AG08396 (cell line): Measurements from ENCODE around the gene IL18R1.

Experiments
- DNase-seq: peaks from one replicate; pipeline ENCODE4 v3.0.0; 2012; ENCODE audit warnings: low spot score, mixed read lengths

The IL18R1 gene

GRCh38 chr2:102434655-102435381, 79.2 kb downstream of the IL18R1 start:
- no peak for DNase-seq

GRCh38 chr2:102435741-102436140, 80.1 kb downstream of the IL18R1 start:
- no peak for DNase-seq

- DNase-seq = no peak
These were observed 80.7 kb downstream of the IL18R1 start for GRCh38 chr2:102436323-102436722.

- DNase-seq = no peak
These were observed 81.5 kb downstream of the IL18R1 start for GRCh38 chr2:102437122-102437521.

GRCh38 chr2:102438111-102438510, 82.5 kb downstream of the IL18R1 start:
- no peak for DNase-seq

- DNase-seq = no peak
These were observed 83.0 kb downstream of the IL18R1 start for GRCh38 chr2:102438578-102438977.

DNA sequence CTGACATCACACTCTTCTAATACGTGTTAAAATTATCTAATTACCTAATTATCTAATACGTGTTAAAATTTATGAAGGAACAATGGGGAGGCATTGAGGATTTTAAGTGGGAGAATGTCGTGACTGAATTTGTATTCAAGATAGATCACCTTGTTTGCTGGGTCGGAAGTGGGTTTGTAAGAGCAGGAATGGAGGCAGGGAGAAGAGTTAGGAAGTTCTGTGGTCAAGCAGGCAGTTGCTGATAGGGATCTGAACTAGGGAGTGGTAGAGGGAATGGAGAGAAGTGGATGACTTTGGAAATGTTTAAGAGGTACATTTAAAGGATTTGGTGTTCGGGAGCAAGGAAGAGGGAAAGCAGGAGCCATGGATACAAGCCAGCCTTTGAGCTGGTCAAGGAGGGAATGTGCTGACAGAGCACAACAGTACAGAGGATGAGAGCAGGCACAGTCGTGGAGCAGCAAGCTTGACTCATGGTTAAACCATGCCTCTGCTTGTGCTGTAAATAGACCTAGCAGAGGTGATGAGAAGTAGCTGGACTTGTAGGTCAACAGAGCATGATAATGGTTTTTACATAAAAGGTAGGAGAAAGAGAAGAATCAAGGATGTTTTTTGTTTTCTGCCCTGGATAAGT, 83.6 kb downstream of the IL18R1 start:
- DNase-seq = peak; percentile 54

DNA sequence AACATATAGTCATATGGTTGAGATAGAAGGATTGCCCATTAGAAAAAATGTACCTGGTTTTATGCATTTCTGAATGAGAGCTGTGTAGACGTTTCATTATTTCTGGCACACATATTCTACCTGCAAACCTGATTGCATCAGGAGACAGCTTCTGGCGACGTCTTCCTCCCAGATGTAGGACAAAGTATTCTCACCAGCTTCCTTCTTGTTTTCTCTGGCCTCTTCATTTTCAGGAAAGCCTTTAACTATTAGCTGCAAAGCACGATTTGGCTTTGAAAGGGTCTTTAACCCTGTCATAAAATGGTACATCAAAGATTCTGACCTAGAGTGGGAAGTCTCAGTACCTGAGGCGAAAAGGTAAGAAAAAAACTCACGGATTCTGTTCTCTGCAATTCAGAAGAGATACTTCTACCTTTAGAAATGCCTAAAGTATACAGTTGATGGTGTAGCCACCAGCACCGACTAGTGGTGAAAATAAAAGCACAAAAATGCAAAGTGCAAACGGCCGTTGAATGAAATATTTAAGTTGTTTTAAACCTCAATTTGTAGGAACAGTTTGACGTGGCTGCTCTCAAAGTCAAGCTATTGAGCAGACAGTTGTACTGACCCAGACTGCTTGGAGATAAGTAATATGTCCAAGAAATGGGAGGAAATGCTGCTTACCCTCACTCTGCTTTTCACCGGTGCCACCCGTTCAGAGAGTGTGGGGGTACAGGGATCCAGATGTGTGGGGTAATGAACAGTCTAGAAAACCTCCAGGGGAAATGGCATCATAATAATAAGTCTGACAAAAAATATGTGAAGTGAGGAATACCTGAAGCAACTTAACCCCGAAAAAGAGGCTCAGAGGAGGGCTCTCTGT, 87.6 kb downstream of the IL18R1 start:
- peak; percentile 23 for DNase-seq

GRCh38 chr2:102444233-102444632, 88.6 kb downstream of the IL18R1 start:
- DNase-seq = no peak

- no peak for DNase-seq
These were observed 91.3 kb downstream of the IL18R1 start for GRCh38 chr2:102446936-102447335.
